Smooth muscle cell of the brain vasculature (primary cell): Measurements from ENCODE around the gene RACK1.
A peak's percentile ranks its signal among the peaks of the same experiment; 100 is the strongest.

ENCODE experiments used
- DNase-seq: peaks from one replicate; pipeline ENCODE4 v3.0.0-alpha.2; 2012; ENCODE audit warnings: low read depth, low spot score

The RACK1 gene

DNA sequence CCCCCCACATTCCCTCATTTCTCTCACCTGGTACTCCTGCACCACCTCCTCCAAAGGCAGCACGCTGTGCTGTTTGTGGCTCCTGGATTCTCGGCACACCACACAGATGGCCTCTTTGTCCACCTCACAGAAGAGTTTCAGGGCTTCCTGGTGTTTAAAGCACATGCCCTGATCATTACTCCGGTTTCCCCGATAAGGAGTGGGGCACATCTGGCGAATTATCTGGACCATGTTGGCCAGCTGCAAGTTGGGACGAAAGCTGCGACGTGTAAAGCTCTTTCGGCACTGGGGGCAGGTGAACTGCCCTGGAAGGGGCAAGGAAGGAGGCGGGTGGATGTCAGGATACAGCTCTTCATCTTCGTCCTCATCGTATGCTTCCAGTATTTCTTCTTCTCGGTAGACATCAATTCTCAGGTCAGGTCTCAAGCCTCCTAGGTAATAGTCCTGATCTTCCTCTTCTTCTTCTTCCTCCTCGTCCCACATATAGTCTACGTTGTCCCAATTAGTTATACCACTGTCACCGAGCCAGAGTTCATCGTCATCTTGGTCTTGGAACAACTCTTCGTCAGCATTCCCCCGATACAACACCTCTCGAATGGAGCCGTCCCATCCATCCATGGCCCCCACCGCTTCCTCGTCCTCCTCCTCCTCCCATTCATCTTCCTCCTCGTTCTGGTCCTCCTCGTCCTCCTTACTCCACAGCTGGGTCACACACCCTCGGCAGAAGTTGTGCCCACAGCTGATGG lies 16.4 kb upstream of the RACK1 start:
- no peak for DNase-seq

DNA sequence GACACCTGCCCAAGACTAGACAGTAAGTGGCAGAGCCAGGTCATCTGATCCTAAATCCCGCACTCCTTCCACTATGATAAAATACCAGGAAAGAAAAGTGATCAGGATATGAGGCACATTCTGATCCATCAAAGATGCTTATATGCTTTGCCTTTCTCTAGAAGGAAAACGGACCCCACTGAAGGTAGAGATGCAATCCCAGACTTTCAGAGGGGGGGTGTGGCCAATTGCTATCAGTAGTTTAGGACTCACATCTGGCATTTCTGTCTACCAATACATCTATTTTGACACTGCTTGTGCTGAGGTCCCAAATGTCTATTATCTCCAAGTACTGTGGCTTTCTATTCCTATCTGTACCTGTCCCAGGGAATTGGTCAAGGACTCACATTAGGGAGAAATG lies 15.6 kb upstream of the RACK1 start:
- DNase-seq = no peak

DNA sequence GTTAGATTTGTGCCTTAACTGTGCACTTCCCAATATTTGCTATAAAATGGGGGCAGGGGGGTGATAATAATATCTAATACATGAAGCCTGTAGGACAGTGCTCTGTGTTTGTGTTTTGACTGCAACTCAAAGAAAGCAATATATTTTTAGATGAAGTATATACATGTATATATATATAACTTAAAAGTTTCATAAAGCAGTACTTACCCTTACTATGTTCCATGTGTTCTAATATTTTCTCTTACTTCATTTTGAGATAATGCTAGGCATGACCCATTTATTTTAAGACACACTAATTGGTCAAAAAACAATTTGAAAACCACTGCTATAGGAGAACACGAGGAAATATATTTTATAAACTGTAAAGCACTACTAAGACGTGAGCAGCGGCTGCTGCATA lies 14.9 kb upstream of the RACK1 start:
- no peak for DNase-seq

DNA sequence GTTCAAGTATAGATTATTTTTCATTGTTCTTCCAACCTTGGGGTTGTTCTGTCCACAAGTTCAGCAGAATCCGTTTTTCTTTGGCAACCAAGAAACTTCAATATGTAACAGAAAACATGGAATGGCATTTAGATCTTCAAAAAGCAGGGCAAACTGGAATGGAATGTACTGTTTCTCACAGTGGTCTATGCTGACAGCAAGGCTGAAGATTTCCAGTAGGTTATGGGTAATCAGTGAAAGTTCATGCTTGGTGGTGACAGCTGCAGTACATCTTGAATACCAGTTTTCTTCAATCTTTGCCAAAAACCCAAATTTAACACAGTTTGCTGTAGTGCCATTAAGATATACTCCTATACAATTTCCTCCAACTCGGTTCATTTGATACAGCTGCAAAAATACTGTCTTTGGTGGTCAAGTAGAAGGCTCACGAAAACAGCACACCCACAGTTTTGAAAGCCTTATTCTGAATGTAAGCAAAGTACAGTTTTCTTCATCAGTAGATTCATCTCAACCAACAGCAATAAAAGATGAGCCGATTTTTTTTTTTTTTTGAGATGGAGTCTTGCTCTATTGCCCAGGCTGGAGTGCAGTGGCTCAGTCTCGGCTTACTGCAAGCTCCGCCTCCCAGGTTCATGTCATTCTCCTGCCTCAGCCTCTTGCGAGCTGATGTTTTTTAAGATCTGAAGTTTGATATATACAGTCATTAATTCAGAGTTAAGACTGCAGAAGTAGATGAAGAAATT lies 12.3 kb upstream of the RACK1 start:
- DNase-seq = no peak

DNA sequence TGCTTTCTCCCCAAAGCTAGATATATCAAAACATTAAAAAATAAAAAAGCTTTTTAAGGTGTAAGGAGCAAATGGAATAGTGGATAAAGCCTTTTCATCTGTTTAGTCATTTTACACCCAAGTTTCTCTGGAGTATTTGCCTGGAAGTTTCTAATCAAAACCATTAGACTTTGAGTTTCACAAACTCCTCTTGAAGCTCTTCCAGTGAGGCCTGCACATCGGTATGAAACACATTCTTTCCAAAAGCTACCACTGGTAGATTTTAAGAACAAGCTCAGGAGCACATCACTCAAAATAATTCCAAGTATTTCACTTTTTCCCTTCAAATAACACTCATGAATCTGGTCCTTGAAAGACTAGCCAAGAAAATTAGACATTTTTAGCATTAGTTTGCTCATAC lies 11.6 kb upstream of the RACK1 start:
- no peak for DNase-seq

DNA sequence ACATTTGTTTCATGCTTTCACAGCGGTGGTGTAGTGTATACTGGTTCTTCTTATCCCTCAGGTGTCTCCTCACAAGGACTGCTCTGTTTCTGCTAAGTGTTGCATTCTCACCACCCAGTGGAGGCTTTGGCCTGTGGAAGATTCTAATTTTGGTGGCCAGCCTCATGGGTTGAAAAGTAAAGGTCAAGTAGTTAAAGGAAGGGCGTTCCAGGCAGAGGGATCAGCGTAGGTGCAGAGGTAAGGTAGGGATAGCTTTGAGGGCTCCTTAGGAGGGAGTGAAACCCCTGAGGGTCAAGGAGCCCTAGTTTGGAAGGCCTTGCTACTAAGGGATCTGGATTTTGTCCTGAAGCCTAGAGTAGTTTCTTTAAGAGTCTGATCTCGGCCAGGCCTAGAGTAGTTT lies 4.6 kb upstream of the RACK1 start:
- no peak for DNase-seq

DNA sequence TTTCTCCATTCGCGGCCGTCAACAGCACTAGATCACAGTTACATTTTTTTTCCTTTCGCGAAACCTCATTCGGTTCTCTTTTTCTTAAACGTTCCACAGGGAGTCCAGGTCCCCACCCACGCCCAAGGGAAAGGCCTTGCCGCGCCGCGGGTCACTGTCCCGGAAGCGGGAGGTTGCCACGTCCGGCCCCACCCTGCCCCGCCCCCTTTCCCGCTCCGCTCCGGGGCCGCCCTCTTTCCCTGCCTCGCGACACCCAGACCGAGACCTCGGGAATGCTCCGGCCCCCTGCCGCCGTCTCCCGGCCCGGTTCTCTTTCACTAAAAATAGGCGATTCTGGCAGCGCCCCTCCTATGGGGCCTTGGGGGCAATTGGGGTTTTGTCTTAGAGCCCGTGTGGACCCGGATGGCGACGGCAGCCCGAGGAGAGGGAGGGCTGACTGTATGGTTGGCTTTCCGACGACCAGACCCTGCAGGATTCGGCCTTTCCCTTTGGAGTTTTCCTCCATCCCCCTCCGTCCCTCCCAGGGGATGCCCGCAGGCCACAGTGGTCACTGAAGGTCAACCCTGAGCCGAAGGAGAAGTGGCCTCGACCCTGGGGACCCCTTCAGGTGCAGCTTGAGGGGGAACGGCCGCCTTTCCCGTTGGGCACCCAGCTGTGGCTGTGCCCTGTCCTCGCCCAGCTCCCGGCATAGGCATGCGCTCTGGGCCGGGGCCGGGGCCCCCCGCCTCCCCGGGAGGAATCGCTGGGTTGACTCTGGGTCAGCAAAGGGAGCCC lies 2.8 kb upstream of the RACK1 start:
- peak; percentile 55 for DNase-seq

DNA sequence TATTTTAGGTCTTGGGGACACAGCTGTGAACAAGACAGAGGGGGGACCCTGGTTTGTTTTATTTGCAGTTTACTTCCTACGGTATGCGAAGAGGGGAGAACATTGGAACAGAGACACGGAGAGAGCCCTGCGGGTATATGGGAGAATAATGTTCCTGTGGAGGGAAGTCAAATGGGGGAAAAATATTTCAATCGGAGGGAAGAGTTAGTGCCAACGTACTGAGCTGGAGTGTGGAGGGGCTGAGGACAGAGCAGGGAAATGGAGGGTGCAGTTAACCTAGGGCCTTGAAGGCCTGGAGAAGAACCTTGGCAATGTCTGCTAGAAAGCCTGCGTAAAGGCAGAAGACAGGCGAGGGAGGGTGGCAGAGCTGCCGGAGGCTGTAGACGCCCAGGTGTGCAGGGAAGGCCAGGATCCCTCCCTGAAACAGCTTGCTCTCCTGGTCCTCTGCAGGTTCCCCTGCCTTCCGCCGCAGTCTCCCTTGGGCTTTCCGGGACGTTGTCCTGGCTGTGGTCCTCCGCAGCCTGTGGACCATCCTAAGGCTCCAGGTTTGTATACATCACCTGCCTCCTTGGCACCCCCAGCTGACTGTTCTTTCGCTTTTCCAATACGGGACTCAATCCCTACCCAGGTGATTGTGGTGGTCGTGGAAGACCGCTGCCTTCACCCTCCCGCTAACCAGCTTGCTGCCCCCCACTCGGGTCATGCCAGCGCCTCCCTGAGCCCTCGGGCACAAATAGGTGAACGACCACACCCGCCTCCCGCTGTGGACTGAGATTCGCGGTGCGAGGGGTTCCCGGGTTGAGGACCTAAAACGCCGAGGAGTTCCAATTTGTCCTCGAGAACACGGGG lies 1.9 kb upstream of the RACK1 start:
- no peak for DNase-seq

DNA sequence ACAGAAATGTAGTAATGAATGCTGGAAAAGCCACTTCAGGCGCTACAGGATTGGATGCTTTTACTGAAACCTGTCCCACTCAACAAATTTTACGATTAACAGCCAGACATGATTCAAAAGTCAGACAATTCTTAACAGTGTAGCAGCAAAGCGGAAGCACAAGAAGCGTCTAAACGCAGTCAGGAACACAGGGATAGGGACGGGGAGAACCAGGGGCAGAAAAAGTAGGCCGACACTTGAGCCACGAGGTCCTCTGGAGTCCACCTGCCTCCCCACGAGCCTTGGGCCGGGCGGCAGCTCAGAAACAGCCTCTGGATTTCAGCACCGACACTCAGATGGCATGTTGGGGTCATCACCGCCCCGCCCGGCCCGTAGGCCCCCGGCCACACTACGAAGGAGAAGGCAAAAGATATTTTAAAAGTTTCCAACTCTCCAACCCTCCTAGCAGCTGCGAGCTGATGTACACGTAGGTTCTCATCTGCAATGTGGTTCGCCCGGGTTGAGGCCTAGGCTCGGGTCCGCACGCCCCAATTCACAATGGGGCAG lies 615 bp downstream of the RACK1 start:
- no peak for DNase-seq

DNA sequence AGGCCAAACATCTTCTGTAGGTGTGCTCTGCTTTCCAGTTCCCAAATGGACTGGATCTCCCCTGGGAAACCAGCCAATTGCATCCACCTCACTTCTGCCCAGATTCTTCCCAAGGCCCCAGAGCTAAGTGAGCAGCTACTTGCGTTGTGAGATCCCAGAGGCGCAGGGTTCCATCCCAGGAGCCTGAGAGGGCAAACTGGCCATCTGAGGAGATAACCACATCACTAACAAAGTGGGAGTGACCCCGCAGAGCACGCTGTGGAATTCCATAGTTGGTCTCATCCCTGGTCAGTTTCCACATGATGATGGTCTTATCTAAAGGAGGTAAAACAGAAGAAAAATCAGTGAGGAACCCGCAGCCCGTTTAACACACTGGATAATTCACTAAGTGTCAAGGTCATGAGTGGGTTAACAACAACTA lies 1.7 kb downstream of the RACK1 start:
- DNase-seq = no peak

DNA sequence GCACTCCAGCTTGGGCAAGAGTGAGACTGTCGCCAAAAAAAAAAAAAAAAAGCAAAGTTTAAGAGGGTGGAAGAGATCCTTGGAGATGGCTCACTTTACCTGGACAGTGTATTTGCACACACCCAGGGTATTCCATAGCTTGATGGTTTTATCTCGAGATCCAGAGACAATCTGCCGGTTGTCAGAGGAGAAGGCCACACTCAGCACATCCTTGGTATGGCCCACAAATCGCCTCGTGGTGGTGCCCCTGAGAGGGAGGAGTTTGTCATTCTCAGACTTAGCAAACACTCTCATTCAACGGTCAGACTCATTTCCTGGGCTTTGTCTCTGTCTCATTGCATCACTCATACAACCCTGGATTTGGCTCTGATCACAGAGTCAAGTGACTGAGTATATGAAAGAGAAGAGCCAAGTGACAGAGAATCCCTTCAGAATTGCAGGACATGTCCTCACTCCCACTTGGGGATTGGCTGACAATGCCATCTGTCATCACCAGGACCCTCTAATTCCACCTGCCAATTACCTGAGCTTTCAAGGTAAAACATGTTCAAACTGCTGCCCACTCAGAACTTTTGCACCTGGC lies 2.2 kb downstream of the RACK1 start:
- no peak for DNase-seq

DNA sequence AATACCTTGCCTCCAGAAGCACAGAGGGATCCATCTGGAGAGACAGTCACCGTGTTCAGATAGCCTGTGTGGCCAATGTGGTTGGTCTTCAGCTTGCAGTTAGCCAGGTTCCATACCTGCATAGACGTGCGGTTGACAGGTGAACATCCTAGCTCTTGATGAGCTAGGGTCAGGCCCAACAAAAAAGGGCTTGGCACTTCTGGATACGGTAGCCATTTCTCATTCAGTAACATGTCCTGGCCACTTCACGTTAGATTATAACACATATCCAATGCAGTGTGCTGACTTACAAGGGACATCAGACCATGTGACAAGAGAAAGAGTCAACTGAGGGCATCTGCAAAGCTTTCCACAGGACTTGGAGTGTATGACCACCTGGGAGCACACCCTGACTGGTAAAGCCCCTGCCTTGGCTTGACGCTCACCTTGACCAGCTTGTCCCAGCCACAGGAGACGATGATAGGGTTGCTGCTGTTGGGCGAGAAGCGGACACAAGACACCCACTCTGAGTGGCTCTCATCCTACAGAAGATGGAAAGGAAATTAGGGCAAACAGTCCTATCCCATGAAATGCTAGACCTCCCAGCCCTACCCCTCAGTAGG lies 4.5 kb downstream of the RACK1 start:
- no peak for DNase-seq

DNA sequence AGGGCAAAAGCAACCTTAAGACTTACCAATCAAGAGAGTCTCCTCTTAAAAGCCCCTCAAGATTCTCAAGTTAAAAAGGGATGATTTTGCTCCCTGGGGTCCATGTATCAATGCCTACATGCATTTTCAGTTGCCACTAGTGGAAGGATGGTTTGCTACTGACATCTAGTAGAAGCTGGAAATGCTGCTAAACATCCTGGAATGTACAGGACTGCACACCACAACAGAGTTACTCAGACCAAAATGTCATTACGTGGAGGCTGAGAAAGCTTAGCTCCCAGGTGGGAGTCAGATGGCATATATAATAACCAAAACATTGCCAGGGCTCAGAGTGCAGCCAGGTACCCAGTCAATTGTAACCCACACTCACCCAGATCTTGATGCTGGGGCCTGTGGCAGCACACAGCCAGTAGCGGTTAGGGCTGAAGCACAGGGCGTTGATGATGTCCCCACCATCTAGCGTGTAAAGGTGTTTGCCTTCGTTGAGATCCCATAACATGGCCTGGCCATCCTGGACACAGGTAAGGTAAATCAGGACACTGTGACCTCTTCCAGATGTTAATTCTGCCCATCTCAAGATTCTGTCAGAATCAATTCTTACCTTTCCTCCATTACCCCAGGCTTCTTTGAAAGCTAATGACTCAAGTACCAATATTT lies 5.8 kb downstream of the RACK1 start:
- no peak for DNase-seq

DNA sequence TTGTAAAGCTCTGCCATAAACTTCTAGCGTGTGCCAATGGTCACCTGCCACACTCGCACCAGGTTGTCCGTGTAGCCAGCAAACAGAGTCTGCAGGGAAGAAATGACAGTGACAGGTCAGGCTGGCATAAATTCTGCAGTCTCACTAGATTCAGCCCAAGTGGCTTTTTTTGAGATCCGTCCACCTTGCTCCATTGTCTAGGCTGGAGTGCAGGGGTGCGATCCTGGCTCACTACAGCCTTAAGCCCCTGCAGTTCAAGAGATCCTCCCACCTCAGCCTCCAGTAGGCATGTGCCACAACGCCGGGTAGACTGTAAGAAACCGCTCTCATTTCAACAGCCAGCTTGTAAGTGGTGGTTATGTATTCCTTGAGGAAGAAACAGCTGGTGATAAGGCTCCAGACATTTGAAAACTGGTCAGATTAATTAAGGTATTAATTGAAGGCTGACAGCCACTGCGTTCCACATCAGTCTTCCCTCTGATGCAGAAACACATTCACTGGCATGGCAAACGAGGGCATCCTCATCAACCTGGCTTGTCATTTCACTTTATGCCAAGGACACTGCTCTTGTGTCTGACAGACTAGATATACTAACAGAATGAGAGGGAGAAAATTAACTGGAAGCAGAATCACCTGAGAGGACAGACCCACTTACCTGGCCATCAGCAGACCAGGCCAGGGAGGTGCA lies 6.6 kb downstream of the RACK1 start:
- no peak for DNase-seq

DNA sequence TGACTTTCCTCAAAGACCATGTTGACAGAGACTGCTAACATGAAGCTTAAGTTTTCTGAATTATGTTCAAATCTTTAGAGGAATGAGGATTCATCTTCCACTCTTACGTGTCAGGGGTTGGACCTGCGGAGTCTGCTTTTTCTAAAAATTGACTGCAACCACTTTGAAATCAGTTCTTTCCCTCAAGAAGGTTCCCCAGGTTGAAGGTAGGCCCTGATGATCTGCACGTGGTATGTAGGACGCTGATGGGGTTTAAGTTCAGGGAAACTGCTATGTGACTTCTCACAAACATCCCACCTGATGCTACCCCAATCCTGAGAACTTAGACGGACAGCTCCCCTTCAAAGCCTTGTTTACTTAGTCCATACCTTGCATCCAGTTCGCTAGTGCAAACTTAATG lies 7.2 kb downstream of the RACK1 start:
- DNase-seq = no peak

DNA sequence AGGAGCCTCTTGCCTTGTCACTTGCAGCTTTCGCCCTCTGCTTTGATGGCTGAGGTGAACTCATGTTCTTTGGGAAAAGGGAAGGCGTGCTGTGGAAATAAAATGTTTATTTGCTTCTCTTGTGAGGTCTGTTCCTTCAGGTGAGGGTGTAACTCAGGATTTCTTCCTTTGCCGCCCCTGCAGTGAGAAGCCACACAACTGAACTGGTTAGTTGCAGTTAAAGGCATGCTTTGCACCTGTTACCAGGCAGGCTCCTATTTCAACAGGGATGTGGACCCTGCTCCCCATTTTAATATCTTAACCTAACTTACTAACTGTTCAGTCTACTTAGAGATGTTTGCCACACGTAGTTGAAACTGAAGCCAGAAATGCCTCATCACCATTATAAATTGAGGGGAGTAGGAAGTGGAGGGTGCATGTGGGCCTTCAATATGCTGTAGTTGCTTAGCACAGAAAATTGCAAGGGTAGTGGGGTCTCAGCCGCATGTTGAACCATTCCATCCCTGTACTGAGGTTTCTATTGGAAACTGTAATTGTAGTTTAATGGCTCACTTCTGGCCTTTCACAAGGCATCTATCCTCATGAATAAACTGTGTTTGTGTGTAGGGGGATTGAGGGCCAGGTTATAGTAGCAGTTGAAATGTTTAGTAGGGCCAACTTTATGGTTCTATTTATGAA lies 7.9 kb downstream of the RACK1 start:
- DNase-seq = no peak

DNA sequence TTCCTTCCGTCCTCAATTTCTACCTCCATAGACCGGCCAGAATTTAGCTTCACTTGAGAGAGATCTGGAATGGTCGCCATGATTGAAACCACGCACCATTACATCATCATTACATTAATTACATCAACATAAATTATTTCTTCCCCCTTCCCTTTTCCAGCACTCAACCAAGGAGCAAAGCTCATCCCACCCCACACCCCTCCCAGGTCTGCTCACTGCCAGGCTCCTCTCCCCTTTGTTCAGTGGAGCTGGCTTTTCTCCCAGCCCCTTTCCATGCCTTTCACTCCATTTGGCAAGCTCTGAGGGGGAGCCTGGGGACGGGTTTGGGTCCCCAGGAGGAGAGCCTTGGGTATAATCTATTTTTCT lies 8.4 kb downstream of the RACK1 start:
- DNase-seq = no peak

DNA sequence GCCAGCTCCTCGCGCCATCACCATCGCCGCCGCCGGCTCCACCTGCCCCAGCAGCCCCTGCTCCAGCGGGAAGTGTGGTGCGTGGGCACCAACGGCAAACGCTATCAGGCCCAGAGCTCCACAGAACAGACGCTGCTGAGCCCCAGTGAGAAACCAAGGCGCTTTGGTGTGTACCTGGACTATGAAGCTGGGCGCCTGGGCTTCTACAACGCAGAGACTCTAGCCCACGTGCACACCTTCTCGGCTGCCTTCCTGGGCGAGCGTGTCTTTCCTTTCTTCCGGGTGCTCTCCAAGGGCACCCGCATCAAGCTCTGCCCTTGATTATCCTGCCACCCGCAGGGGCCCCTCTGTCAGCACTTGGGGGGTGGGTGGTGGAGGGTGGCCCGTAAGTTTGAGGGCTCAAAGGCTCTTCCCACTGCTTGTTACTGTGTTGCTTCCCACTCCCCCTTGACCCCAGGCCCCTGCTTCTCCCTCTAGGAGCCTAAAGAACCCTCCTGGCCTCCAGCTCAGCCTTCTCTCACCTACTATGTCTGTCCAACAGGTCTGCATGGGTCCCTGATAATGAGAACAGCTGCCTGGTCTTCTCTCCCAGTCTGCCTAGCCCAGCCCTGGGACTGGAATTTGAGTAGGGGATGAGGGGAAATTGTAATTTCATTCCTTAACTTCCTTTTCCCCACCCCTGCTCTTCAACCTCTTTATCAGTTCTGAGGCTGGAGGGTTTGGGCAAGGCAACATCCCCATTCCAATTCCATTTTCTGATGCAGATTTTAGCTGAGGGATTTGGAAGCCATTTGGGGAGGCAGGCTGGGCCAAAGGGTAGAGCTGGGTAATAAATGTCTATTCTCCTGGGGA lies 9.0 kb downstream of the RACK1 start:
- no peak for DNase-seq
